ENCODE data around the gene KRTAP9-9. TPM values are rescaled to one million over a fixed set of nuclear protein-coding genes. Genes with fewer than 3 reads are reported as not detected.
"Not testable (repeated sequence)": the region's sequence is repeated elsewhere in the genome, so short reads cannot be mapped to it uniquely, and the experiment has no call there.

The KRTAP9-9 gene
- total and polyA plus RNA-seq, 2 of the 8 experiments (the other 6 are each of a cell fraction or from before 2014, with no cell fraction given) = not detected

DNA sequence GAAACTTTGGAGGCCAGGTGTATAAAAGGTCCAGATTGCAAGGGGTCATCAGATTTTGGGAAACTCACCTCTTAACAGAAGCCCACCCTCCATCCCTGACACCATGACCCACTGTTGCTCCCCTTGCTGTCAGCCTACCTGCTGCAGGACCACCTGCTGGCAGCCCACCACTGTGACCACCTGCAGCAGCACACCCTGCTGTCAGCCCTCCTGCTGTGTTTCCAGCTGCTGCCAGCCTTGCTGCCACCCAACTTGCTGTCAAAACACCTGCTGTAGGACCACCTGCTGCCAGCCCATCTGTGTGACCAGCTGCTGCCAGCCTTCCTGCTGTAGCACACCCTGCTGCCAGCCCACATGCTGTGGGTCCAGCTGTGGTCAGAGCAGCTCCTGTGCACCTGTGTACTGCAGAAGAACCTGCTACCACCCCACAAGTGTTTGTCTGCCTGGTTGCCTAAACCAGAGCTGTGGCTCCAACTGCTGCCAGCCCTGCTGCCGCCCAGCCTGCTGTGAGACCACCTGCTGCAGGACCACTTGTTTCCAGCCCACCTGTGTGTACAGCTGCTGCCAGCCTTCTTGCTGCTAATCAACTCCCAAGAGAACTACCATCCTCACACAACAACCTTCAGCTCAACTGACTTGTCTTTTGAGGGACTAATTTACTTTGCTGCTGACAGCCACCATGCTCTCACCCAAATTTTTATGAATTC is 22.6 kb upstream of the KRTAP9-9 start, which contains the start of gene KRTAP9-3:
TSS of gene KRTAP9-3 (plus strand) at position 51 of the 707 bp plus-strand sequence. CDS start at position 104, 53 bp downstream.
- H3K79me1 ChIP-seq (ENCODE audit: low read depth, low read length); H2BK12ac ChIP-seq (ENCODE audit: low read depth, low read length); H3K36me3 ChIP-seq (ENCODE audit: control insufficient read depth in 2 of 4, insufficient read depth in 4 of 4, low read length in 3 of 4); POLR2A ChIA-PET (ENCODE audit: partially characterized antibody); H3K27ac ChIP-seq (ENCODE audit: low read depth, low read length); H3K23me2 ChIP-seq (ENCODE audit: low read depth, low read length); H3K14ac ChIP-seq (ENCODE audit: insufficient read length); H4K20me1 ChIP-seq (replicated peaks in 1 of 2; ENCODE audit: control insufficient read depth in 1 of 2, insufficient read depth in 2 of 2, low read length in 2 of 2); H4K8ac ChIP-seq (ENCODE audit: extremely low read depth, insufficient read depth, low read length); FAIRE-seq; H3K9ac ChIP-seq (replicated peaks in 1 of 4; ENCODE audit: extremely low read depth in 1 of 4, low read depth in 3 of 4, low read length in 3 of 4); H3K18ac ChIP-seq (ENCODE audit: extremely low read depth, low read length); H2AFZ ChIP-seq (ENCODE audit: low read length); H3K27me3 ChIP-seq (replicated peaks in 1 of 4; ENCODE audit: control insufficient read depth in 3 of 4, extremely low read depth in 1 of 4, insufficient read depth in 3 of 4, low read length in 3 of 4); H2BK5ac ChIP-seq (ENCODE audit: low read depth, low read length); H2AK5ac ChIP-seq (ENCODE audit: low read depth, low read length); H3K4ac ChIP-seq (replicated peaks; ENCODE audit: insufficient read length, low read depth, low read length); H4K91ac ChIP-seq (replicated peaks; ENCODE audit: insufficient read length, low read length); H3K56ac ChIP-seq (replicated peaks; ENCODE audit: insufficient read length, low read depth, low read length); H4K5ac ChIP-seq (ENCODE audit: insufficient read length, low read depth, low read length); H3K23ac ChIP-seq (ENCODE audit: insufficient read length); DNase-seq (ENCODE audit: low read depth in 1 of 2, low spot score in 2 of 2); H2BK120ac ChIP-seq (replicated peaks; ENCODE audit: low read depth, low read length); H3K79me2 ChIP-seq (ENCODE audit: control insufficient read depth in 1 of 2, insufficient read depth in 2 of 2, low read length in 2 of 2); CTCF ChIA-PET (ENCODE audit: partially characterized antibody); H3K4me3 ChIP-seq (ENCODE audit: extremely low read depth in 1 of 4, insufficient read depth in 2 of 4, low read depth in 3 of 4, low read length in 4 of 4); H3K4me2 ChIP-seq (ENCODE audit: insufficient read depth in 1 of 2, low read depth in 2 of 2, low read length in 2 of 2); H2BK20ac ChIP-seq (ENCODE audit: low read length); H3K4me1 ChIP-seq (replicated peaks in 1 of 4; ENCODE audit: control insufficient read depth in 3 of 4, insufficient read depth in 4 of 4, low read length in 3 of 4); H3K9me3 ChIP-seq (ENCODE audit: insufficient read depth in 2 of 2, low read depth in 1 of 2, low read length in 1 of 2): not testable (repeated sequence)
- 75% methylated on average over 1 of the region's 1 CpG; no CpG with 5 or more reads in 1 of the 2 experiments for WGBS, 2 experiments (ENCODE audit: extremely low coverage in 1 of 2, insufficient coverage in 1 of 2, insufficient read length in 1 of 2, insufficient replicate concordance in 2 of 2, low coverage in 1 of 2, low lambda C conversion rate in 2 of 2, missing lambda C conversion rate in 1 of 2)
- H2BK15ac ChIP-seq (ENCODE audit: low read length) = 0 out of 2 replicates have a peak within 1 kb of the TSS, but pooled peaks have one; percentile 12

DNA sequence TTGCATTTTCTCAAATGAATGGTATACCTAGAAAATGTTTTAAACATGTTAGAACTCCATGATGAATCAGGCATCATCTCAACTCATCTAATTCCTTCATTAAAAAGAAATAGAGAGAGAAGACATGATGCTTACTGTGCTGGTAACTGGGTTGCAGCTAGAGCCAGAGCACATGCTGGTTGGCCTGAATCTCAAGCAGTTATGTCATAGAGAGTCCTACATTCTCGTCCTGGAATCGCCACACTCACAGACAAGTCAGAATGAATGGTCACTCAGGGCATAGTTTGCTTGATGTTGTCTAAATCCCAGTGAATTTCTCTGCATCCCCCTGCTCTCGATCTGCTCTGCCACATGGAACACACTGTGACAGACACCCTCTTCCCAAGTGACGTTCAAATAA is 18.1 kb upstream of the KRTAP9-9 start:
- not testable (repeated sequence) for H2AFZ ChIP-seq (ENCODE audit: low read length); H3K27ac ChIP-seq (ENCODE audit: low read depth, low read length); H3K79me1 ChIP-seq (ENCODE audit: low read depth, low read length); H2BK12ac ChIP-seq (ENCODE audit: low read depth, low read length); H3K27me3 ChIP-seq (replicated peaks in 1 of 4; ENCODE audit: control insufficient read depth in 3 of 4, extremely low read depth in 1 of 4, insufficient read depth in 3 of 4, low read length in 3 of 4); H3K23me2 ChIP-seq (ENCODE audit: low read depth, low read length); FAIRE-seq; H2BK5ac ChIP-seq (ENCODE audit: low read depth, low read length); H3K14ac ChIP-seq (ENCODE audit: insufficient read length); H3K18ac ChIP-seq (ENCODE audit: extremely low read depth, low read length); DNase-seq (ENCODE audit: low read depth in 1 of 2, low spot score in 2 of 2); H3K4me1 ChIP-seq (replicated peaks in 1 of 4; ENCODE audit: control insufficient read depth in 3 of 4, insufficient read depth in 4 of 4, low read length in 3 of 4); H2BK120ac ChIP-seq (replicated peaks; ENCODE audit: low read depth, low read length); H3K4me2 ChIP-seq (ENCODE audit: insufficient read depth in 1 of 2, low read depth in 2 of 2, low read length in 2 of 2); H2AK5ac ChIP-seq (ENCODE audit: low read depth, low read length); H3K9me3 ChIP-seq (ENCODE audit: insufficient read depth in 2 of 2, low read depth in 1 of 2, low read length in 1 of 2); H3K4ac ChIP-seq (replicated peaks; ENCODE audit: insufficient read length, low read depth, low read length); H3K56ac ChIP-seq (replicated peaks; ENCODE audit: insufficient read length, low read depth, low read length); H3K36me3 ChIP-seq (ENCODE audit: control insufficient read depth in 2 of 4, insufficient read depth in 4 of 4, low read length in 3 of 4); H2BK15ac ChIP-seq (ENCODE audit: low read length); H3K4me3 ChIP-seq (ENCODE audit: extremely low read depth in 1 of 4, insufficient read depth in 2 of 4, low read depth in 3 of 4, low read length in 4 of 4); H4K20me1 ChIP-seq (replicated peaks in 1 of 2; ENCODE audit: control insufficient read depth in 1 of 2, insufficient read depth in 2 of 2, low read length in 2 of 2); H3K9ac ChIP-seq (replicated peaks in 1 of 4; ENCODE audit: extremely low read depth in 1 of 4, low read depth in 3 of 4, low read length in 3 of 4); H4K5ac ChIP-seq (ENCODE audit: insufficient read length, low read depth, low read length); H4K8ac ChIP-seq (ENCODE audit: extremely low read depth, insufficient read depth, low read length); H2BK20ac ChIP-seq (ENCODE audit: low read length); H4K91ac ChIP-seq (replicated peaks; ENCODE audit: insufficient read length, low read length); H3K23ac ChIP-seq (ENCODE audit: insufficient read length); H3K79me2 ChIP-seq (ENCODE audit: control insufficient read depth in 1 of 2, insufficient read depth in 2 of 2, low read length in 2 of 2)
- CTCF ChIA-PET (ENCODE audit: partially characterized antibody) = interaction anchor here (0.7 kb wide), 1 partner anchor 18 kb away, joined by 3 read pairs; the partner anchor contains the start of gene KRTAP9-9
- 93% methylated on average over 4 of the region's 4 CpGs; no CpG with 5 or more reads in 1 of the 2 experiments for WGBS, 2 experiments (ENCODE audit: extremely low coverage in 1 of 2, insufficient coverage in 1 of 2, insufficient read length in 1 of 2, insufficient replicate concordance in 2 of 2, low coverage in 1 of 2, low lambda C conversion rate in 2 of 2, missing lambda C conversion rate in 1 of 2)
- POLR2A ChIA-PET (ENCODE audit: partially characterized antibody) = interaction anchor here (0.6 kb wide), 1 partner anchor 1094 kb away, joined by 3 read pairs; no protein-coding TSS in a partner anchor

Measured in H1 (cell line).